Measurements from ENCODE around the gene SF3A2. TPM values are rescaled to one million over a fixed set of nuclear protein-coding genes. Genes with fewer than 3 reads are reported as not detected.
"Not testable (repeated sequence)": the region's sequence is repeated elsewhere in the genome, so short reads cannot be mapped to it uniquely, and the experiment has no call there.

SF3A2 gene
- polyA plus RNA-seq, 10 donors, result 48.0 to 78.1 (median 59.7) TPM

- DNase-seq, result no peak
Observed at GRCh38 chr19:2271234-2272103, 34.8 kb downstream of the SF3A2 start.

GRCh38 chr19:2273356-2274184, 36.9 kb downstream of the SF3A2 start:
- peak in 2 of 3 donors; percentile 80 to 88 for DNase-seq

GRCh38 chr19:2274185-2274711, 37.6 kb downstream of the SF3A2 start:
- no peak for DNase-seq

- DNase-seq, result peak in 1 of 3 donors; percentile 75
Observed at GRCh38 chr19:2274931-2275535, 38.4 kb downstream of the SF3A2 start.

GRCh38 chr19:2275588-2276428, 39.2 kb downstream of the SF3A2 start:
- peak in 1 of 3 donors; percentile 60 for DNase-seq

- no peak for DNase-seq
Observed at GRCh38 chr19:2276429-2276986, 39.9 kb downstream of the SF3A2 start.

GRCh38 chr19:2277138-2277537, 40.5 kb downstream of the SF3A2 start:
- no peak for DNase-seq

GRCh38 chr19:2278459-2279158, 42.0 kb downstream of the SF3A2 start:
- DNase-seq, result no peak

GRCh38 chr19:2280633-2281264, 44.1 kb downstream of the SF3A2 start:
- no peak for DNase-seq

GRCh38 chr19:2281265-2282061, 44.8 kb downstream of the SF3A2 start:
- not testable (repeated sequence) for DNase-seq

GRCh38 chr19:2282062-2282861, 45.6 kb downstream of the SF3A2 start, which contains the start of gene PEAK3:
TSS of gene PEAK3 (minus strand) at chr19:2282175. CDS start at chr19:2280931, 1,244 bp downstream.
- DNase-seq, result peak in 1 of 3 donors; percentile 84

GRCh38 chr19:2282862-2283237, 46.2 kb downstream of the SF3A2 start:
- DNase-seq, result no peak

GRCh38 chr19:2283835-2284507, 47.3 kb downstream of the SF3A2 start:
- DNase-seq, result no peak

- DNase-seq, result no peak
Observed at GRCh38 chr19:2286402-2287140, 49.9 kb downstream of the SF3A2 start.

- no peak for DNase-seq
Observed at GRCh38 chr19:2287585-2288337, 51.1 kb downstream of the SF3A2 start.
